SH-SY5Y (cell line): ENCODE measurements around the gene DNER.

Experiments used
- GATA2 ChIP-seq: IDR thresholded peaks from 2 replicates; pipeline ENCODE4 v1.6.1; 2011; ENCODE audit warnings: mild to moderate bottlenecking, low read depth, low read length
- GATA3 ChIP-seq: IDR thresholded peaks from 2 replicates; pipeline ENCODE4 v1.6.1; 2011; ENCODE audit warnings: low read depth, mild to moderate bottlenecking, low read length, moderate library complexity

- no peak for TF ChIP-seq GATA2
- TF ChIP-seq GATA3, result no peak
Observed at GRCh38 chr2:229582151-229582550, 132.2 kb downstream of the DNER start.
